ENCODE data around the gene MEF2A.

The MEF2A gene

GRCh38 chr15:99668533-99669182, 102.9 kb downstream of the MEF2A start:
- no peak for TF ChIP-seq CTCF (IDR thresholded peaks at IDR 0.05; ENCODE audit: control extremely low read depth, extremely low read depth, low read depth, missing control alignments)
- ChIA-PET CTCF (interaction anchor here (0.8 to 2.8 kb wide), 8 partner anchors 13 to 396 kb away, joined by 3 to 12 read pairs (median 4); no protein-coding TSS in a partner anchor), POLR2A (no interaction called here)
- DNase-seq (ENCODE audit: extremely low spot score), result no peak

- no peak for DNase-seq (ENCODE audit: extremely low spot score)
- CTCF ChIA-PET, result interaction anchor here (0.8 to 2.8 kb wide), 9 partner anchors 8 to 397 kb away, joined by 3 to 12 read pairs (median 3); no protein-coding TSS in a partner anchor
- POLR2A ChIA-PET, result no interaction called here
Measured at GRCh38 chr15:99669250-99669649, 103.5 kb downstream of the MEF2A start.

GRCh38 chr15:99671926-99672635, 106.3 kb downstream of the MEF2A start:
- no peak for DNase-seq (ENCODE audit: extremely low spot score)
- ChIA-PET POLR2A (no interaction called here), CTCF (interaction anchor here (0.7 to 1.1 kb wide), 3 partner anchors 10 to 13 kb away, joined by 3 to 4 read pairs (median 3); no protein-coding TSS in a partner anchor)
- no peak for TF ChIP-seq CTCF (IDR thresholded peaks at IDR 0.05; ENCODE audit: control extremely low read depth, extremely low read depth, low read depth, missing control alignments)

More at GRCh38 chr15:99669250-99669649, 103.5 kb downstream of the MEF2A start:
- no peak for TF ChIP-seq CTCF (IDR thresholded peaks at IDR 0.05; ENCODE audit: control extremely low read depth, extremely low read depth, low read depth, missing control alignments)

- ChIA-PET POLR2A (no interaction called here), CTCF (interaction anchor here (1.1 kb wide), 1 partner anchor 11 kb away, joined by 3 read pairs; no protein-coding TSS in a partner anchor)
- TF ChIP-seq CTCF (IDR thresholded peaks at IDR 0.05; ENCODE audit: control extremely low read depth, extremely low read depth, low read depth, missing control alignments), result no peak
- DNase-seq (ENCODE audit: extremely low spot score), result no peak
Measured at GRCh38 chr15:99673111-99673510, 107.3 kb downstream of the MEF2A start.

- TF ChIP-seq CTCF (IDR thresholded peaks at IDR 0.05; ENCODE audit: control extremely low read depth, extremely low read depth, low read depth, missing control alignments), result no peak
- ChIA-PET POLR2A (no interaction called here), CTCF (no interaction called here)
- DNase-seq (ENCODE audit: extremely low spot score), result no peak
Measured at GRCh38 chr15:99674279-99674678, 108.5 kb downstream of the MEF2A start.

- ChIA-PET CTCF (no interaction called here), POLR2A (no interaction called here)
- TF ChIP-seq CTCF (IDR thresholded peaks at IDR 0.05; ENCODE audit: control extremely low read depth, extremely low read depth, low read depth, missing control alignments), result no peak
- DNase-seq (ENCODE audit: extremely low spot score), result peak; percentile 36
Measured at GRCh38 chr15:99677540-99678134, 111.9 kb downstream of the MEF2A start.
